Endothelial cell of umbilical vein (primary cell): ENCODE data around the gene MOB3B.

Experiments used
- CTCF ChIP-seq, 2 donors: IDR thresholded peaks; 1 replicate in 1 of 2; 2 replicates in 1 of 2; pipeline ENCODE4 v1.5.1; 2011; ENCODE audit warnings: low read length in 2 of 2, mild to moderate bottlenecking in 2 of 2, moderate library complexity in 2 of 2, control low read depth in 1 of 2, inconsistent platforms in 1 of 2, low read depth in 1 of 2; ENCODE audit not compliant: insufficient read depth in 1 of 2; ENCODE audit errors: extremely low read depth in 1 of 2
- JUN ChIP-seq: IDR thresholded peaks from 2 replicates; pipeline ENCODE4 v1.6.1; 2011; ENCODE audit warnings: borderline replicate concordance, low read depth; ENCODE audit not compliant: insufficient read length, insufficient read depth
- POLR2A ChIP-seq: IDR thresholded peaks from 2 replicates; pipeline ENCODE4 v1.6.1; 2012; ENCODE audit warnings: low read depth, mild to moderate bottlenecking, control low read depth, low read length
- POLR2AphosphoS5 ChIP-seq: IDR thresholded peaks from 2 replicates; pipeline ENCODE4 v1.6.1; 2012; ENCODE audit warnings: low read depth, mild to moderate bottlenecking, control low read depth, low read length, moderate library complexity; ENCODE audit not compliant: insufficient read depth

GRCh38 chr9:27506981-27507380 lies 22.6 kb downstream of the MOB3B start:
- TF ChIP-seq POLR2A (no peak), CTCF (IDR thresholded peaks at IDR 0.05; ENCODE audit: extremely low read depth in 1 of 2, insufficient read depth in 1 of 2, low read depth in 1 of 2, low read length in 2 of 2) (no peak), POLR2AphosphoS5 (no peak), JUN (no peak)
